Globus pallidus (tissue), 1 donor: ENCODE measurements around the gene ZNF529.
"Not testable (repeated sequence)": the region's sequence is repeated elsewhere in the genome, so short reads cannot be mapped to it uniquely, and the experiment has no call there.

Experiments used
- DNase-seq: peaks from one replicate; pipeline ENCODE4 v3.0.0-alpha.2; 2015; ENCODE audit warnings: low spot score

ZNF529 gene

DNA sequence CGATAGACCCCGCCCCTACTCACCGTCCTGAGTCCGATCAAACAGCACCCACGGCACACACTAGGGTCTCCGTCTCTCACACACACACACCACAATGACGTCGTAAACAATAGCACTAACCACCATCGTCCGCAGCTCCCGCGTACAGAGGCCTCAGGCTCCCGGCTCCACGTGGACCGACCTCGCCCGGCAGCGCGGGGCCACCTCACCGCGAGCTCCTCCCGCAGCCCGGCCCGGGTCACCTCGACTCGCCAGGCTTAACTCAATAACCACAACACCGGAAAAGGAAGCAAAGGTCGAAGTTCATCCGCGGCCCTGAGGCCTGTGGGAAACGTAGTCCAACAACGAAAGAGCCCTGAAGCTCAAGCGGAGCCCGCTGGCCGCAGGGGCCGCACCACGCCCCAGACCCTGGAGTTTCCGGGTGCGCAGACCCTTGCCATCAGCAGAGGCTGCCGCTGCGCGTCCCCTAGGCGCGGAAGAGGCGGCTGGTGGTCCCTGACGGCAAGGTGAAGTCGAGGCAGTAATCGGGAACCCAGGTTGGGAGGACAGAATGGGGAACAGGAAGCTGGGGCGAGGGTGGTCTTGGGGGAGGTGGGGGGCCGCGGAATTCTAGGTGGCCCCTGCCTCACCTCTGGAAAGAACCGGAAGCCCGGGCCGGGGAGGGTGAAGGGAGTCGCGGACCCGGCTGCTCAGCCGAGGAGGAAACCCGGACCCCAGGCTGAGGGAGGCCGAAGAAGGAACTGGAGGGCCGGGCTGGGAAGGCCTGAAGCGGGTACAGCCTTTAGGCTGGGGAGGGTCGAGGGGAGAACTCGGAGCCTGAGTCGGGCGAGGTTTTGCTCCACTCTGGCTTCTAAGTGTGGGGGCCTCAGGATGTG lies at the start of gene ZNF529:
ZNF529 (minus strand) TSS at position 273 of the 875 bp plus-strand sequence. CDS start 946 bp downstream, outside the sequence.
- peak; percentile 88 for DNase-seq

DNA sequence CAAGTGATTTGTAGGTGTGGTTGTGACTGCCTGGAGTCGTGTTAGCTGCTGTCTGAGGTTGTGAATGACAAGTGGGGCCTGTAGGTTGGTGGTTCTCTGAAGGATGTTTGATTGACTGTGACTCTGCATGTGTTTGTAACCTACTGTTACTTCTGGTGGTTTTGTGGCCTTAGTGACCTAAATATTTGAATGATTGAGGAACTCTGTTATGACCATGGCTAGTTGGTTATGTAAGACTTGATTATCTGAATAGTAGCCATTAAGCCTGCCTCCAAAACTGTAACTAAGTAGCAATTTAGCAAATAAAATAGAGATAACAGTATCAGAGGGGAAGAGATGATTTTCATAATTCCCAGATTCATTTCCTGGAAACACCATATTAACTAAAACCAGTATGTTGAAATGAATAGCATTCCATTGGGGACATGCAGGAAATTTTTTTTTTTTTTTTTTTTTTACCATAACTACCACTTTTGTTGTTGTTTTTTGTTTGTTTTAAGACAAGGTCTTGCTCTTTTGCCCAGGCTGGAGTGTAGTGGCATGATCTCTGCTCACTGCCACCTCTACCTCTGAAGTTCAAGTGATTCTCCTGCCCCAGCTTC lies 32.9 kb upstream of the ZNF529 start:
- no peak for DNase-seq

DNA sequence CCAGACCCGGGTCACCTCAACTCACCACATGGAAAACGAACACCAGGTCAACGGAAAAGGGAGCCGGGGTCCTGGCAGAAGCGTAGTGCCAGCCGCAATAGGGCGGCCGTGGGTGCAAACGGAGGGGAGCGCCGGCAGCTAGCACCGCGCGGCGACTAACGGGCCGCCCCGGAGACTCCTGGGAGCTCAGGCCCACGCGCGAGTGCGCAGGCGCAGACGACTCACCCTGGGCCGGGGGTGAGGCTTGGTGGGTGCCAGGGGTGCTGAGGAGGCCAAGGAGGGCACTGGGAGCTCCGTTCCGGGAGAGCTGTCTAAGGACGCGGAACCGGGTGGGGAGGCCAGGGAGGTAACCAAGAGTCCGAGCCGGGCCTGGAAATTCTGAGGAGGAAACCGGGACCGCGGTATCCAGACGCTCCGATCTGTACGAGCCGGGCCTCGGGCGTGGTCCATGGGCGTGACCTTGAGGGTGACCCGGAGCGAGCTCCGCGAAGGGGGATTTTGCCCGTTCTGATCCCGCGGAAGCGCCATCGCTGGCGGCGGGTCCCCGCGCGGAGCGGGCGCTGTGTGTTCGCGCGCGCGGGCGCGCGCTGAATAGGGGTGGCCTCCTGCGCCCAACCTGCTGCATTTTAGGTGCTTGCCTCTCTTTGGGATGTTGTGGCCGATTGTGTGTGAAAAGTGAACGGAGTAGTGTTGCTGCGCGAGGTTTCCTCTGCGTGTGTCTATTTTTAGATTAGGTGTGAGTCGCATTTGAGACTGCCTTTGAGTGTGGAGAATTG lies 32.2 kb upstream of the ZNF529 start, which contains the start of gene ZNF382:
ZNF382 (plus strand) TSS at position 213 of the 776 bp plus-strand sequence. CDS start 4,602 bp downstream, outside the sequence.
- DNase-seq, result peak; percentile 70

DNA sequence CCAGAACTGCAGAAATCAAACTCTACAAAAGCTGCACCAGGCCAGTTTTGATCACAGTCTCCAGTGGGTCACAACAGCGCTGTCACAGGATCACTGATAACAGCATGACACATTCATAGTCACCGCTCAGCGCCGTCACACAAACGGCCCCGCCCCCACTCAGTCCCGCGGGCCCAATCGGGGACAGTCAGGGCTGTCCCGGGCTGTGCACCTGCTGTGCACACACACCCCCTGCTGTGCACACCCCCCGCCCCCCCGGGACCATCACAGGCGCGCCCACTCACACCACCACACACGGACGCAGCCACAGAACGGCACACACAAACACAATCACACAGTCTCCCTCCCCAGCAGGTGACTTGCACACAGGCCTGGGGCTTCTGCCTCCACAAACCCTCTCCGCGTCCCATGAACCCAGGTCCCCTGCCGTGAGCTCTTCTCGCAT lies 31.6 kb upstream of the ZNF529 start:
- peak; percentile 76 for DNase-seq

DNA sequence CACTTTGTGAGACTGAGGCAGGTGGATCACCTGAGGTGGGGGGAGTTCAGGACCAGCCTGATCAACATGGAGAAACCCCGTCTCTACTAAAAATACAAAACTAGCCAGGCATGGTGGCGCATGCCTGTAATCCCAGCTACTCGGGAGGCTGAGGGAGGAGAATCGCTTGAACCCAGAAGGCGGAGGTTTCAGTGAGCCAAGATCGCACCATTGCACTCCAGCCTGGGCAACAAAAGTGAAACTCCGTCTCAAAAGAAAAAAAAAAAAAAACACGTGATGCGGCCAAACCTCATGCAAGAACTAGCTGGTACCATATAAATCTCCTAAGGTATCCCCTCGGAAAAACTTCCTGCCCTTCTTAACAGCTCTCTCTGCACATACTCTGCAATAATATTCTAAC lies 29.6 kb upstream of the ZNF529 start:
- not testable (repeated sequence) for DNase-seq

DNA sequence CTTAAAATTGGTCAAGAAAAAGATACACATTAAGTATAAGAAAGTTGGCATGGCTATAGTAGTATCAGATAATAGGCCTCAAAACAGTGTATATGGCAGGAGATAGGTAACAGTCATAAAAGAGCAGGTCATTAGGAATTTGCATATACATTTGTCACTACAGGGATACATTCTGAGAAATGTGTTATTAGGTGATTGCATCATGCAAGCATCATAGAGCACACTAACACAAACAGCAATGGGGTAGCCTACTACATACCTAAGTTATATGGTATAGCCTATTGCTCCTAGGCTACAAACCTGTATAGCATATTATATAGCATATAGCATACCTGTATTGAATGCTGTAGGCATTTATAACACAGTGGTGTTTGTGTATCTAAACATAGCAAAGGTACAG lies 6.2 kb upstream of the ZNF529 start:
- no peak for DNase-seq

DNA sequence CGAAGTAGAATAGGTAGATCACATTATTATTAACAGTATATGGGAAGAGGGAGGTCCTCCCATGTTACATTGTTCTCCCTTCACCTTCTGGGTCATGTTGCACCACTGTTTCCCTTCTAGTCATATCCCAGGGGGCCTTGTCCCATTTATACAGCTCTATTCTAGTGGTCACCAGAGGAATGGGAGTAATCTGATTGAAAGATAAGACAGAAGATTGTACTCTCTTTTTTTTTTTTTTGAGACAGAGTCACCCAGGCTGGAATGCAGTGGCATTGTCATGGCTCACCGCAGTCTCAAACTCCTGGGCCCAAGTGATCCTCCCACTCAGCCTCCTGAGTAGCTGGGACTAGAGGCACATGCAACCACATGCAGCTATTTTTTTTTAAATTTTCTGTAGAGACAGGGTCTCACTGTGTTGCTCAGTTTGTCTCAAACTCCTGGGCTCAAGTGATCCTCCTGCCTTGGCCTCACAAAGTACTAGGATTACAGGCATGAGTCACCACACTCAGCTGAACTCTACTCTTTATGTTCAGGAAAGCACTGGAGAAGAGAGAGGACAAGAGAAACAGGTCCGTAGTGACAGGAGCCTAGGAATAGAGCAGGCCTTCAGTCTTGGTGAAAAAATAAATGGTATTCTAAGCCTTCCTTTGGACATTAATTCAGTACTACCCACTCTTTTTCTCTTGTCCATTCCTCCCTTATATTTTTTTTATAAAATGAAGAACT lies 4.3 kb upstream of the ZNF529 start:
- no peak for DNase-seq

DNA sequence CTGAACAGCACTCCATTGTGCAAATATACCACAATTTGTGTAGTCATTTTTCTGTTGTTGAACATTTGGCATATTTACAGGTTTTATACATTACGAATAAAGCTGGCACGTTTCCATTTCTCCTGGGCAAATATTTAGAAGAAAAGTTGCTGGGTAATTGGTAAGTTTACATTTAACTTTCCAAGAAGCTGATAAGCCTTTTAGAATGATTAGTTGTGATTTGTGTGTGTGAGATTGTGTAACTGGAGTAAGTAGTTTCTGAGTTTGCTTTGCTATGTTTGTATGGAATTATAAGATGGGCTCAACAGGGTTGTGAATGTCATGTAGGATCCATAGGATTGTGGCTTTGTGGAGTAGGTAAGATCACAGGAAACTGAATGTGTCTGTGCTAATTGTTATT lies 1.6 kb upstream of the ZNF529 start:
- no peak for DNase-seq

DNA sequence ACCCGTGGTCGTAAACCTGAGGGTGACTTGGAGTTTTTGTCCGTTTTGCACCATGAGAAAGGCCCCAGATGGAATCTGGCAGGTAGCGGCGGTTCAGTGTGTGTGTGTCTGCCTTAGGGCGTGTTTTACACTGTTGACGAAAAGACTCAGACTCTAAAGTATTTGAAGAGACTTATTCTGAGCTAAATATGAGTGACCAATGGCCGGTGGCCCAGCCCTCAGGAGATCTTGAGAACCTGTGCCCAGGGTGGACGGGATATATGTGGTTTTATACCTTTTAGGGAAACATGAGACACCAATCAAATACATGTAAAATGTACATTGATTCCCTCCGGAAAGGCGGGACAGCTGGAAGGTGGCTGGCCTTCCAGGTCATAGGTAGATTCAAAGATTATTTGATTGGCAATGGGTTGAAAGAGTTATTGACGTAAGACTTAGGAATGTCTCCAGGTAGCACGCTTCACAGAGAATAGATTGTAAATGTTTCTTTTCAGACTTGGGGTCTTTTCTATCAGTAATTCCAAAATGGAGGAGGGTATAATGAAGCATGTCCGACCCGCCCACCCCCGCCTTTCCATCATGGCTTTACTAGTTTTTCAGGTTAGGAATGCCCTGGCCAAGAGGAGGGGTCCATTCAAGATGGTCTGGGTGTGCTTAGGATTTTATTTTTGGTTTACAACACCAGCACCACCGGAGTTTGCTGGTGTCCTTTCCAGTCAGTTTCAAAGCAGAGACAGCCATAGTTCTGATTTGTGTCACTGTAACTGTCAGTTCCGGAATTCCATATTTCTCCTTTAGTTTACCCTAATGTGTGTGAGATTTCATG lies 1.0 kb upstream of the ZNF529 start:
- DNase-seq, result peak; percentile 1

DNA sequence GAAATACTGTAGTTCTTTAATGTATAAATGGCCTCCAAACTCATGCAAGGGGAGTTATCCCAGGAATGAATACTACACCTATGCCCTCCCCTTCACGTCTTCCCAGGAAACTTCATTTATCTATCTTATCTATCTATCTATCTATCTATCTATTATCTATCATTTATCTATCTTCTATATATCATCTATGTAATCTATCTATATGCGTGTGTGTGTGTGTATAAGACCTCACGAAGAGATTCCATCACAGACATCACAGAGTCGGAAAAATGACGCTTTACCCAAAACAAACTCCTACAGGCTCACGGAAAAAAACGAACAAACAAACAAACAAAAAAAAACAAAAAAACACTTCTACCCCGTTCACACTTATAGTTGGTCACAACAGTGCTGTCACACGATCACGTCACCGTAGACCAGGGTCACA lies 486 bp downstream of the ZNF529 start:
- no peak for DNase-seq

DNA sequence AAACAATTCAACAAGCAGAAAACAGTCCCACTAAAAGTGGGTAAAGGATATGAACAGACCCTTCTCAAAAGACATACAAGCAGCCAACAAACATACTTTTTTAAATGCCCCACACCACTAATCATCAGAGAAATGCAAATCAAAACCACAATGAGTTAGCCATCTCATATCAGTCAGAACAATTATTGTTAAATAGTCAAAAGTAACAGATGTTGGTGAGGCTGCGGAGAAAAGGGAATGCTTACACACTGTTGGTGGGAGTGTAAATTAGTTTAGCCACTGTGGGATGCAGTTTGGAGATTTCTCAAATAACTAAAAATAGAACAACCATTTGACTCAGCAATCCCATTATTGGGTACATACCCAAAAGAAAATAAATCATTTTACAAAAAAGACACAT lies 8.7 kb downstream of the ZNF529 start:
- DNase-seq, result no peak

DNA sequence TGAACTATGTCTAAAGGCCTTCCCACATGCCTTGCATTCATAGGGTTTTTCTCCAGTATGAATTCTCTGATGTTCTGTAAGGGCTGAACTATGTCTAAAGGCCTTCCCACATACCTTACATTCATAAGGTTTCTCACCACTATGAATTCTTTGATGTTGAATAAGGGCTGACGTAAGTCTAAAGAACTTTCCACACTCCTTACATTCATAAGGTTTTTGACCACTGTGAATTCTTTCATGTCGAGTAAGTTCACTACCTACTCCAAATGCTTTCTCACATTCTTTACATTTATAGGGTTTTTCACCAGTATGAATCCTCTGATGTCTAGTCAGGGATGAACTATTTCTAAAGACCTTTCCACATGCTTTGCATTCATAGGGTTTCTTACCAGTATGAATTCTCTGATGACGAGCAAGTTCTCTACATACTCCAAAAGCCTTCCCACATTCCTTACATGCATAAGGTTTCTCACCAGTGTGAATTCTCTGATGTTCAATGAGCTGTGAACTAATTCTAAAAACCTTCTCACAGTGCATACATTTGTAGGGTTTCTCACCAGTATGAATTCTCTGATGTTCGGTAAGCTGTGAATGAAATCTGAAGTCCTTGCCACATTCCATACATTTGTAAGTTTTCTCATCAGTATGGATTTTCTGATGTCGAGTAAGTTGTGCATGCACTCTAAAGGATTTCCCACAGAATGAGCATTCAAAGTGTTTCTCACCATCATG lies 25.9 kb downstream of the ZNF529 start:
- no peak for DNase-seq

DNA sequence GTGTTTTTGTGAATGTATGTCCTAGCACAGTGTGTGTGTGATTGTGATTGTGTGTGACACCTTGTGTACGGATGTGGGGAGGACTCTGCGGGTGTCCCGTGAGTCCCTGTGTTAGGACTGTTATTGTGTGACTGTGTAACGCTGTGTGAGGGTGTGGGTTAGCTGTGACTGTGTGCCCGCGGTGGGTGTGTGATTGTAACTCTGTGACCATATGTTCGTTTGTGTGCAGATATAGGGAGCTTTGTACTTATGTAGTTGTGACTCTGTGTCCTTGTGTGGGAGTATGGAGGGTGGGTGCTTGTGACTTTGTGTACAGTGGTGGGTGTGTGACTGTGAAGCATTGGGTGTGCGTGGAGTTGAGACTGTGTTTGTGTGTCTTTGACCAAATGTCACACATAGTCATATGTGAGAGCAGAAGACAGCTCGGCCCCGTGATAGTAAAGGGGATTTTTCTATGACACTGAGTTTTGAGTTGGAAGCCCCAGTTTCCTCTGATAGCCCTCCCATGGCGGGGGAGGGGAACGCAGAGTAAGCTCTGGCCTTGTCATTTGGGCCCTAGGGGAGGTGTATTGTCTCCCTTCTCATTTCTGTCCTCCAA lies 44.1 kb downstream of the ZNF529 start:
- no peak for DNase-seq

DNA sequence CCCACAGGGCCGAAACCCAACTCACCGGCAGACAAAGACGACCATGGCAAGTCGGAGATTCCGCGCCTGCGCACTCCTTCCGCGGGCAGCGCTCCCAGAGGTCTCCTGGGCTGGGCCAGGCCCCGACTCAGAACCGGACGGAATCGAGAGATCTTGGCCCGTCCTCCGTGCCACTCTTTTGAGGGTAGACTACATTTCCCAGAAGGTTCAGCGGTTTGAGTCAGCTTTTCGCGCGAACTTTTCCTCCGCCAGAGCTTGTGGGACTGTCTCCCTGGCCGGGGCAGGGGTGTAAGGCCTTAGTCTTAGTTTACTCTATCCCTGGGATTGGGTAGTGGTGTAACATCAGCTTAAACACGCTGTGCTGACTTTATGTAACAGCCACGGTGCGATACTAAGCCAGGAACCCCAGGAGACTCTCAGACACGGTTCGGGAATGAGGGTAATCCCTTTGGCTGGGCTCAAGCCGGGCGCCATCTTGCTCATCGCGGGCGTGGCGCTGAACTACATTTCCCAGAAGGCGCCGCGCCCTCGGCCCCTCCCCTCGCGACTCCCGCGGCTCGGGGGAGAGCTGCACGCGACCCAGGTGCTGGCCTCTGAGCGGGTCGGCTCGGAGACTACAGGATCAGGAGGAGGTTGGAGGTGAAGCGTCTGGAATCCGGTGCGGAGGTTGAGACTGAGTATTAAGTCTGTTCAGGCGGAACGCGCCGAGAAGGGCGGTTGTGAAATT lies 44.7 kb downstream of the ZNF529 start, which contains the start of gene ZNF260:
ZNF260 (minus strand) TSS at position 78 of the 727 bp plus-strand sequence. CDS start 13,033 bp downstream, outside the sequence.
- DNase-seq, result peak; percentile 99

DNA sequence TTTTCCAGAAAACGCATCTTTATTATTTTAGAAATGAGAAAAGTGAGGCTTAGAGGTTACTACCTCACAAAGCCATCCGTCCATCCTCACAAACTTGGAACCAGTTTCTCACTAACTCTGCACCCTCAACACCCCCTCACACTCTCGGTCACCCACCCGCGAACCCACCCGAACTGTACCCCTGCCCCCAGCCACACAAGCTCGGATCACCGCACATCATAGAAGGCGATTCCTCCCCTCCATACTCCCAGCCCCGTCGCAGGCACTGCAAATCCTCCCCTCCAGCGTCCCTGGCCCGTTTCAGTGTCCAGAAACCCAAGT lies 45.3 kb downstream of the ZNF529 start:
- DNase-seq, result no peak

DNA sequence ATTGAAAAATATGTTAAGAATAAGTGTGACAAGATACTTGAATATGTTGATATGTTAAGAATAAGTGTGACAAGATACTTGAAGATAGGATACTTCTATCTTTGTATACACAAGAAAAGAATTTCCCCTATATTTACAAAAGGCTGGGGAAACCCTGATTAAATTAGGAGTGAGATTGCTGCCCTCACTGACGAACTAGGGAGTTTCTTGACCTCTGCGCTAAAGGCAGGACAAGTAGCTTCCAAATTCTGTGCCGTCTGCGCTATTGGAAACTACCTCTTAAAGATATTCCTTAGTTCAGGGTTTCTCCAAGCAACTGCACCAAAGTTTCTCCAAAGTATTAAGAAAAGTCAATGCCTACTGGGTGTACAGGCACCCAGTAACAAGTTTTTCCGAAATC lies 45.8 kb downstream of the ZNF529 start:
- DNase-seq, result no peak

DNA sequence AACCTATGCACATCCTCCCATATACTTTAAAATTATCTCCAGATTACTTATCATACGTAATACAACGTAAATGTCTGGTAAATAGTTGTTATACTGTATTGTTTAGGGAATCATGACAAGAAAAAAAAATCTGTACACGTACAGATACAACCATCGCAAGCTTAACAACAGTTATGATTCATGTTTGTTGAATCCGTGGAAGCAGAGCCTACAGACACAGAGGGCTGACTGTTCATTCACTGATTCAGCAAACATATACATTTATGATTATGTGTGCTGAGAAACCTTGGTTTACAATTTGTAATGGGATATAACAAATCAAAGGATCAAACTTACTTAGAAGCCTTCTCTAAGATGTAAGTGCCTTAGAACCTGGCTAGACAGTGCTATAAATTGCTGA lies 46.5 kb downstream of the ZNF529 start:
- no peak for DNase-seq

DNA sequence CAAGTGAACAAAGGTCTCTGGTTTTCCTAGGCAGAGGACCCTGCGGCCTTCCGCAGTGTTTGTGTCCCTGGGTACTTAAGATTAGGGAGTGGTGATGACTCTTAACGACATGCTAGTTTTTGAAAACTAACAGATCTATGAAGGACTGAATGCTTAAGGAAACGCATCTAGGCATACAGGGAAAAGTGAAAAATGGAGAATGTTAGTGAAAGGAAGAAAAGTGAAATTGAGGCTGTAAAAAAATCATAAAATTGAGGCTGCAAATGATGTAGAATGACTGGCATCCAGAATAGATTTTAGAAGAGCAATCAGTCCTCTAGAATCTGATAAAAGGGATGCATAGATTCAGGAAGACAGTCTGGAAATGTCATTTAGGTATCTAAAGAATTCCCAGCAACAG lies 48.5 kb downstream of the ZNF529 start:
- DNase-seq, result no peak

DNA sequence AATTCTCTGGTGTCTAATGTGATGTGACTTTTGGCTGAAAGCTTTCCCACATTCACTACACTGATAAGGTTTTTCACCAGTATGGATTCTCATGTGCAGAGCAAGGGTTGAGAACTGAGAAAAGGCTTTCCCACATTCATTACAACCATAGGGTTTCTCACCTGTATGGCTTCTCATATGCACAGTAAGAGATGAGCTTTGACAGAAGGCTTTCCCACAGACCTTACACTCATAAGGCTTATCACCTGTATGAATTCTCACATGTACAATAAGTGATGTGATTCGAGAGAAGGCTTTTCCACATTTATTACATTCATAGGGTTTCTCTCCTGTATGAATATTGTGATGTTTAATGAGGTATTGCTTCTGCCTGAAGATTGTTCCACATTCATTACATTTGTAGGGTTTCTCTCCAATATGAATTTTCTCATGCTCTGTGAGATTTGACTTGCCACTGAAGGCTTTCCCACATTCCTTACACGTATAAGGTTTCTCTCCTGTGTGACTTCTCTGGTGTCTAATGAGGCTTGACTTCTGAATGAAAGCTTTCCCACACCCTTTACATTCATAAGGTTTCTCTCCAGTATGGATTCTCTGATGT lies 59.0 kb downstream of the ZNF529 start:
- no peak for DNase-seq
